ENCODE results near the gene PEX11G. TPM values are rescaled to one million over a fixed set of nuclear protein-coding genes. Genes with fewer than 3 reads are reported as not detected.
A peak's percentile ranks its signal among the peaks of the same experiment; 100 is the strongest.

Gene PEX11G
- total and polyA plus RNA-seq, 9 of the 15 experiments (the other 6 are each of a cell fraction or from before 2014, with no cell fraction given): 0.07 to 3.2 (median 0.70) TPM; not detected in 1

DNA sequence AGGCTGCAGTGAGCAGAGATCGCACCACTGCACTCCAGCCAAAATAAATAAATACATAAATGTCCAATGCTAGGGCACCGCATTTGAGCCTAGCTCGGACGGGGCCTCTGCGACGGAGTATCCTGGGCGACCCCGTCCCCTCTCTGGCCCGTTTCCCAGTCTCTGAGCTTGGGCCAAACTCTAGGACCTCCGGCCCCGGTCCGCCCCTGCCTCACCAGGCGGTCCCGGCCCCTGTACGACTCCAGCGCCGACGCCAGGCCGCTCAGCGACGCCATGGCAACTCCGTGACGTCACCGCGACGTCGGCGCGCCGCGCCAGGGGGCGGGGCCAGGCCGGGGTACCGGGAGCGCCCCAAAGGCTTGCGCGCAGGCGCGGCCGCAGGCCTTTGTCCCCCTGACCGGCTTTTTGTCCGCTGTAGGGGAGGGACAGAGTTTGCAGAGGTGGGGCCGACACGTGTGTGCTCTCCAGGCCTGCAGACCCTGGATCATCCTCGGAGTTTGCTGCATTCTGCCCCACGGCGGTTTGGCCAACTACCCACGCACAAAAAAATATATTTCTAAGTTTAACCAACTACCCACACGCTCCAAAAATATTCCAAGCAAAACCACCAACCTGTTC lies at the start of gene PEX11G (continued):
- TF ChIP-seq, protein P1, sequence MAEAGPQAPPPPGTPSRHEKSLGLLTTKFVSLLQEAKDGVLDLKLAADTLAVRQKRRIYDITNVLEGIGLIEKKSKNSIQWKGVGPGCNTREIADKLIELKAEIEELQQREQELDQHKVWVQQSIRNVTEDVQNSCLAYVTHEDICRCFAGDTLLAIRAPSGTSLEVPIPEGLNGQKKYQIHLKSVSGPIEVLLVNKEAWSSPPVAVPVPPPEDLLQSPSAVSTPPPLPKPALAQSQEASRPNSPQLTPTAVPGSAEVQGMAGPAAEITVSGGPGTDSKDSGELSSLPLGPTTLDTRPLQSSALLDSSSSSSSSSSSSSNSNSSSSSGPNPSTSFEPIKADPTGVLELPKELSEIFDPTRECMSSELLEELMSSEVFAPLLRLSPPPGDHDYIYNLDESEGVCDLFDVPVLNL (CRISPR knock-in tag; IDR thresholded peaks at IDR 0.05; ENCODE audit: low read depth): no peak
- TF ChIP-seq RUNX1 (IDR thresholded peaks at IDR 0.05; ENCODE audit: low read depth): no peak
- TF ChIP-seq EP300 (IDR thresholded peaks at IDR 0.05; ENCODE audit: low read length): no peak
- TF ChIP-seq ZNF197 (CRISPR knock-in tag; IDR thresholded peaks at IDR 0.05; ENCODE audit: low read depth): no peak
- no peak for TF ChIP-seq POLR3A (IDR thresholded peaks at IDR 0.05; ENCODE audit: borderline replicate concordance, extremely low read depth, insufficient read depth, insufficient read length)
- TF ChIP-seq, protein P2, sequence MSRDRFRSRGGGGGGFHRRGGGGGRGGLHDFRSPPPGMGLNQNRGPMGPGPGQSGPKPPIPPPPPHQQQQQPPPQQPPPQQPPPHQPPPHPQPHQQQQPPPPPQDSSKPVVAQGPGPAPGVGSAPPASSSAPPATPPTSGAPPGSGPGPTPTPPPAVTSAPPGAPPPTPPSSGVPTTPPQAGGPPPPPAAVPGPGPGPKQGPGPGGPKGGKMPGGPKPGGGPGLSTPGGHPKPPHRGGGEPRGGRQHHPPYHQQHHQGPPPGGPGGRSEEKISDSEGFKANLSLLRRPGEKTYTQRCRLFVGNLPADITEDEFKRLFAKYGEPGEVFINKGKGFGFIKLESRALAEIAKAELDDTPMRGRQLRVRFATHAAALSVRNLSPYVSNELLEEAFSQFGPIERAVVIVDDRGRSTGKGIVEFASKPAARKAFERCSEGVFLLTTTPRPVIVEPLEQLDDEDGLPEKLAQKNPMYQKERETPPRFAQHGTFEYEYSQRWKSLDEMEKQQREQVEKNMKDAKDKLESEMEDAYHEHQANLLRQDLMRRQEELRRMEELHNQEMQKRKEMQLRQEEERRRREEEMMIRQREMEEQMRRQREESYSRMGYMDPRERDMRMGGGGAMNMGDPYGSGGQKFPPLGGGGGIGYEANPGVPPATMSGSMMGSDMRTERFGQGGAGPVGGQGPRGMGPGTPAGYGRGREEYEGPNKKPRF (IDR thresholded peaks at IDR 0.05; ENCODE audit: low read depth, low read length): no peak
- no peak for TF ChIP-seq ZNF146 (CRISPR knock-in tag; IDR thresholded peaks at IDR 0.05; ENCODE audit: unreplicated experiment)
- TF ChIP-seq, protein P3, sequence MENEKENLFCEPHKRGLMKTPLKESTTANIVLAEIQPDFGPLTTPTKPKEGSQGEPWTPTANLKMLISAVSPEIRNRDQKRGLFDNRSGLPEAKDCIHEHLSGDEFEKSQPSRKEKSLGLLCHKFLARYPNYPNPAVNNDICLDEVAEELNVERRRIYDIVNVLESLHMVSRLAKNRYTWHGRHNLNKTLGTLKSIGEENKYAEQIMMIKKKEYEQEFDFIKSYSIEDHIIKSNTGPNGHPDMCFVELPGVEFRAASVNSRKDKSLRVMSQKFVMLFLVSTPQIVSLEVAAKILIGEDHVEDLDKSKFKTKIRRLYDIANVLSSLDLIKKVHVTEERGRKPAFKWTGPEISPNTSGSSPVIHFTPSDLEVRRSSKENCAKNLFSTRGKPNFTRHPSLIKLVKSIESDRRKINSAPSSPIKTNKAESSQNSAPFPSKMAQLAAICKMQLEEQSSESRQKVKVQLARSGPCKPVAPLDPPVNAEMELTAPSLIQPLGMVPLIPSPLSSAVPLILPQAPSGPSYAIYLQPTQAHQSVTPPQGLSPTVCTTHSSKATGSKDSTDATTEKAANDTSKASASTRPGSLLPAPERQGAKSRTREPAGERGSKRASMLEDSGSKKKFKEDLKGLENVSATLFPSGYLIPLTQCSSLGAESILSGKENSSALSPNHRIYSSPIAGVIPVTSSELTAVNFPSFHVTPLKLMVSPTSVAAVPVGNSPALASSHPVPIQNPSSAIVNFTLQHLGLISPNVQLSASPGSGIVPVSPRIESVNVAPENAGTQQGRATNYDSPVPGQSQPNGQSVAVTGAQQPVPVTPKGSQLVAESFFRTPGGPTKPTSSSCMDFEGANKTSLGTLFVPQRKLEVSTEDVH (IDR thresholded peaks at IDR 0.05; ENCODE audit: low read depth, partially characterized antibody): peak; percentile 31
- no peak for TF ChIP-seq TAF9B (IDR thresholded peaks at IDR 0.05; ENCODE audit: partially characterized antibody)
- TF ChIP-seq, protein P4, sequence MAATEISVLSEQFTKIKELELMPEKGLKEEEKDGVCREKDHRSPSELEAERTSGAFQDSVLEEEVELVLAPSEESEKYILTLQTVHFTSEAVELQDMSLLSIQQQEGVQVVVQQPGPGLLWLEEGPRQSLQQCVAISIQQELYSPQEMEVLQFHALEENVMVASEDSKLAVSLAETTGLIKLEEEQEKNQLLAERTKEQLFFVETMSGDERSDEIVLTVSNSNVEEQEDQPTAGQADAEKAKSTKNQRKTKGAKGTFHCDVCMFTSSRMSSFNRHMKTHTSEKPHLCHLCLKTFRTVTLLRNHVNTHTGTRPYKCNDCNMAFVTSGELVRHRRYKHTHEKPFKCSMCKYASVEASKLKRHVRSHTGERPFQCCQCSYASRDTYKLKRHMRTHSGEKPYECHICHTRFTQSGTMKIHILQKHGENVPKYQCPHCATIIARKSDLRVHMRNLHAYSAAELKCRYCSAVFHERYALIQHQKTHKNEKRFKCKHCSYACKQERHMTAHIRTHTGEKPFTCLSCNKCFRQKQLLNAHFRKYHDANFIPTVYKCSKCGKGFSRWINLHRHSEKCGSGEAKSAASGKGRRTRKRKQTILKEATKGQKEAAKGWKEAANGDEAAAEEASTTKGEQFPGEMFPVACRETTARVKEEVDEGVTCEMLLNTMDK (IDR thresholded peaks at IDR 0.05; ENCODE audit: borderline replicate concordance, insufficient read depth, low read depth, low read length, poor library complexity, severe bottlenecking): no peak
- no peak for TF ChIP-seq ZKSCAN3 (CRISPR knock-in tag; IDR thresholded peaks at IDR 0.05)
- no peak for TF ChIP-seq RAD51 (IDR thresholded peaks at IDR 0.05; ENCODE audit: borderline replicate concordance, low read depth)
- peak; percentile 40; the same call in 1 of the 2 replicates for TF ChIP-seq NFIC (IDR thresholded peaks at IDR 0.05)
- no peak for TF ChIP-seq CEBPB (tag; IDR thresholded peaks at IDR 0.05)
- TF ChIP-seq, protein P5, sequence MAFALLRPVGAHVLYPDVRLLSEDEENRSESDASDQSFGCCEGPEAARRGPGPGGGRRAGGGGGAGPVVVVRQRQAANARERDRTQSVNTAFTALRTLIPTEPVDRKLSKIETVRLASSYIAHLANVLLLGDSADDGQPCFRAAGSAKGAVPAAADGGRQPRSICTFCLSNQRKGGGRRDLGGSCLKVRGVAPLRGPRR (CRISPR knock-in tag; IDR thresholded peaks at IDR 0.05): no peak
- TF ChIP-seq GATA2 (CRISPR knock-in tag; IDR thresholded peaks at IDR 0.05): no peak

Measured in K562 (cell line).